Activated naive CD4-positive, alpha-beta T cell (primary cell): ENCODE measurements around the gene GUK1.

ENCODE experiments used
- DNase-seq, 4 experiments: peaks; one replicate each; lab custom pipeline; 2025; lab: John Stamatoyannopoulos, UW

GUK1 gene

DNA sequence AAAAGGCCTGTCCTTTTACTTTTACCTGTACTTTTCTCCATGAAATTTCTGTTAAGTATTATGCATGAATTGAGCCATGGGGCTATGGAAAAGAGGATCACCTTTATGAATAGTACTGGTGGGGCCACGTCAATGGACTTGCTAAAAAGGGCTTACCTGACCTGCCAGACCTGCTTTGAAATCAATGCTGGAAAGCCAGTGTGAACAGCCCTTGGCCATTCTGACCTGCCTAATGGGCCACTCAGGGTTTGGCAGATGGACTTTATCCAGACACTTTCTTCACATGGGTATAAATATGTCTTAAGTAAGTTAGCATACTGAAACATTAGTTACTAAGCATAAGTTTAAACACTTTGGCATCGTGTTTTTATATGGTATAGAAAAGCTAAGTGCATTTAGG lies 8.3 kb upstream of the GUK1 start:
- no peak for DNase-seq

DNA sequence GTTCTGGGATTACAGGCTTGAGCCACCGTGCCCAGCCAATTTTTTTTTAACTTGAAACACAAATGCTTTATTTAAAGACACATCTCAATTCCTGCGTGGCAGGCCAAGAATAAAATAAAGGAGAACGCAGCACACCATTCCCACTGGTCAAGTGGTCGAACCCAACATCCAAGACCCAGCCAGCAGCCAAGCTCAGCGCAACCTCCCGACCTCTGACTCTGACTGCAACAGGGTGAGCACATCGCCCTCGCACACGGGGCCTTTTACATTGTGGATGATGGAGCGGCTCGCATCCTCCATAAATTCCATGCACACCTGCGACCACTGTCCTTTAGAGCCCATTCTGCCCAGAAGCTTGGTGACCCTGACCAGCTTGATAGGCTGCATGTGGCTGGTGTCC lies 5.5 kb upstream of the GUK1 start:
- DNase-seq = no peak

DNA sequence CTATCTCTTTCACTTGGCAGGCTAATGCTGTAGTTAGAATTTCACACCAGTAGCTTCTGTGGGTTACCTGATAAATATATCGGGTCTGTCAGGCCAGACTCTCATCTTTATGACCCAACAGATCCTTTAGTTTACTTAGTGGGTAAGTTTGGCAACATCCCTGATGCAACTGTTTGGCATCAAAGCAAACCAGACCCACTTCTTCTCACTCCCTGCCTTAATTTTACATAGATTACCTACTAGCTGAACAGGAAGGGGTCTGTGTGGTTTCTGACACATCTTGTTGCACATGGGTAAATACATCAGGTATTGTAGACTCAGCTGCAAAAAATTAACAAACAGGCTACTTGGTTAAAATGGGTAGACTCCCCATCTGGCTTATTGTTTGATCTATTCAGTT lies 3.2 kb upstream of the GUK1 start:
- DNase-seq = no peak

- DNase-seq = no peak
These were observed 611 bp upstream of the GUK1 start for GRCh38 chr1:228139406-228139930.

GRCh38 chr1:228140724-228141225 lies 696 bp downstream of the GUK1 start:
- DNase-seq = no peak

GRCh38 chr1:228141226-228142044 lies 1.4 kb downstream of the GUK1 start:
- no peak for DNase-seq

DNA sequence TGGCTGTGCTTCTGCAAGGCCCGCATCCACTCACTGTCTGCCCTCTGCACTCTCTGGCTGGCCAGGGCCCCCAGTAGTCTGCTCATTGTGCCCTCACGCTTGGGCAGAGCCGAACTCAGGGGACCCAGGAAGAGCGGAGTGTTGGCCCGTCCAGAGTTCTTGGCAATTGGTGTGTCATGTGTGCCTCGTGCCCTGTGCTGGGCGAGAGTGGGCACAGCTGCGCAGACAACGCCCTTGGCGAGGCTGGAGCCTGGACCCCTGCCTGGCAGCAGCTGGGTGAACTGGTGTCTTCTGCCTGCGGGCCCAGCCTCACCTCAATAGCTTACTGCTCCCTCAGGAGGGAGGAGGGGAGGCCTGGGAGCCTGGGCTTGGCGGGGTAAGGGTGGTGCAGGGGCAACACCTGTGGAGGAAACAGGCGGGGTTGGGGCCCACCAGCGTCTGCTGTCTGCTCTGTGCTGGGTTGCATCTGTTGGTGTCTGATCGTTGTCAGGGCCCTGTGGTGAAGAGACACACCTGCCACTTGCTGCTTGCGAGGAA lies 2.1 kb downstream of the GUK1 start:
- no peak for DNase-seq

- no peak for DNase-seq
These were observed 2.6 kb downstream of the GUK1 start for GRCh38 chr1:228142701-228143136.

DNA sequence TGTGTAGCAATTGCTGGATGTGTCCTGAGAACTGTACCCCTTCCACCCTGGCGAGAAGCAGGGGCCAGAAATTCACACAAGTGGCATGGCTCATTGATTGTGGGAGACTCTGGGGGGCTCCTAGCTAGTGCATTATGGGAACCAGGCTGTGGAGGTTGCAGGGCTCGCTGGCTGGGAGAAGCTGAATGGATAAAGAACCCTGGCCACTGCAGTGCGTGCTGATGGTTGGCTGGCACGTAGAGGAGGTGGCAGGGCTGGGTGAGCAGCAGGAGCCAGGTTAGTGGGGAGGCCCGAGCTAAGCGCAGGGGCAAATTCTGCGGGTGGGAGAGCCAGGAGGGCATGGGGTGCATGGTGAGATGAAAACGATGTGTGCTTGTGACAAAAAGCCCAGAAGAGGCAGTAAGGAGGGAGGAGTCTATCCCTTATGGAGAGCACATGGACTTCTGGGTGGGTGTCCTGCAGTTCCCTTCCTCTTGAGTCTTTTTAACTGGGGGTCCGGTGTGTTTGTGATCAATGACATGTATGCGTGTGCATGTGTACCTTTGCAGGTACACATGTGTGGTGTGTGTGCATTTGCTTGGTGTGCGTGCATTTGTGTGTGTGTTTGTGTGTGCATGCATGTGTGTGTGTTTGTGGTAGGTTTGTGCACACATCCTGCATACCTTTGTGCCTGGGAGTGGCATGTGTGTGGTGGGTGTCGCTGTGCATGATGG lies 3.6 kb downstream of the GUK1 start:
- DNase-seq = no peak

- DNase-seq = no peak
These were observed 4.3 kb downstream of the GUK1 start for GRCh38 chr1:228144193-228144992.

- DNase-seq = no peak
These were observed 4.9 kb downstream of the GUK1 start for GRCh38 chr1:228144993-228145343.

DNA sequence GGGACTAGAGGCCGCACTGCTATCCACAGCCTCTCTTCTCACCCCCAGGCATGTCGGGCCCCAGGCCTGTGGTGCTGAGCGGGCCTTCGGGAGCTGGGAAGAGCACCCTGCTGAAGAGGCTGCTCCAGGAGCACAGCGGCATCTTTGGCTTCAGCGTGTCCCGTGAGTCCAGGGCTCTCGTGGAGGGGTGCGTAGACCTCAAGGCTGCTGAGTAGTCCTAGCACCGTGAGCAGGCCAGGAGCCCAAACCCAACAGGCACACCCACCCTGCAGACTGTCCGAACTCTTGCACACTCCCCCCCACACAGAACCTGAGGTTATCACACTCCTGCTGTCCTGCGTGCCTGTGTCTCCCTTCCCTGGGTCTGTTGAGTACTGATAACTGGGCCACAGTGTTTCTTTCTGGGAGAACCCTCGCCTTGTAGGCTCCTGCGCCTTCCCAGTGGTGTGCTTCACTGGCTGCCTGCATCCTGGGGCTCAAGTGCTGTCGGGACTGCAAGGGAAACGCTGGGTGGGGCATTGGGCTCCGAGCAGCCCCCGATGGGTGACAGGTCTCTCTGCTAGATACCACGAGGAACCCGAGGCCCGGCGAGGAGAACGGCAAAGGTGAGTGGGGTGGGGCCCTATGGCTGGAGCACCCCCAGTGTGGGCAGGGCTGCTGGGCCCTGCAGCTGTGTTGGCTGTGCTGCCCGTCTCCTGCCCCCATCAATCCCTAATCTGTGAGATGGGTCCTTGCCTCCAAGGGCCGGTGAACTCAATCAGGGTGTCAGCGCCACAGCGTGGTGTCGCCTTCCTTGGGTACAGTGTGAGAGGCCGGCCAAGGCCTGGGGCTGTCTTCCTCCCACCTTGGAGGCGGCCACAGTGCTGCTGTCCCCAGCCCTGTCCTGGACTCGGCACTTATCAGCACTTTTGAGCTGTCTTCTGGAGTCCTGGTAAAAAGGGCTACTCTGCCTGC lies 5.7 kb downstream of the GUK1 start:
- DNase-seq = no peak

- no peak for DNase-seq
These were observed 6.5 kb downstream of the GUK1 start for GRCh38 chr1:228146417-228147150.

GRCh38 chr1:228147151-228147693 lies 7.1 kb downstream of the GUK1 start:
- no peak for DNase-seq

DNA sequence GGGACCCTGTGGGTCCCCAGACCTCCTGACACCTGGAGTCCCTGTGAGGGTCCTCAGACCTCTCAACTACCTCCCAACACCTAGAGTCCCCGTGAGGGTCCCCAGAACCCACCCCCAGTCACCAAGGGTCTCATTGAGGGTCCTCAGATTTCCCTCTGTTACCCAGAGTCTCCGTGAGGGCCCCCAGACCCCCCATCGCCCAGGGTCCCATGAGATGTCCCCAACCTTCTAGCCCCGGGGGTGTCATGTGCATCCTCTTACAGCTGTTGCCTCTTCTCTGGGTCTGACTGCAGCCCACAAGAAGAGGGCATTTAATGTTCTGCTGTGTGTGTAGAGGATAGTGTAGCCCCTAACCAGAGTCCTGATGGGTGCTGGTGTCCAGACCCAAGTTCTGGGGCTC lies 7.7 kb downstream of the GUK1 start:
- no peak for DNase-seq

DNA sequence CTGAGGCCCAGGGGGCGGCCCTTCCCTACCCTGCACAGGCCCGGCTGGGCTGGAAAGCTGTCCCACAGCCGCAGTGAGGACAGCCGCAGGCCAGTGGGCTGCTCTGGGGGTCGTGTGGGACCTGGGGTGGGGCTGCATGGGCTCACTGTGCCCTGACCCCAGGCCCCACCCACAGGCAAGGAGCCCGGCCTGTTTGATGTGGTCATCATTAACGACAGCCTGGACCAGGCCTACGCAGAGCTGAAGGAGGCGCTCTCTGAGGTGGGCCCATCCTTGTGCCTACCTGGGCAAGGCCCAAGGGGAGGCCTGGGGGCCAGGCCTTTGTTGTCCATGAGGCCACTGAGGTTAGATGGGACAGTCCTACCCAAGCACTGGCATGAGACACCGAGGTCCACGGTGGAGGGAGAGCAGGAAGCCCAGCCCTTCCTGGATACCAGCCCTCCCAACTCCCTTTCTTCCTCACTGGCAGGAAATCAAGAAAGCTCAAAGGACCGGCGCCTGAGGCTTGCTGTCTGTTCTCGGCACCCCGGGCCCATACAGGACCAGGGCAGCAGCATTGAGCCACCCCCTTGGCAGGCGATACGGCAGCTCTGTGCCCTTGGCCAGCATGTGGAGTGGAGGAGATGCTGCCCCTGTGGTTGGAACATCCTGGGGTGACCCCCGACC lies 8.2 kb downstream of the GUK1 start:
- DNase-seq = no peak

- DNase-seq = no peak
These were observed 8.9 kb downstream of the GUK1 start for GRCh38 chr1:228148935-228149405.

DNA sequence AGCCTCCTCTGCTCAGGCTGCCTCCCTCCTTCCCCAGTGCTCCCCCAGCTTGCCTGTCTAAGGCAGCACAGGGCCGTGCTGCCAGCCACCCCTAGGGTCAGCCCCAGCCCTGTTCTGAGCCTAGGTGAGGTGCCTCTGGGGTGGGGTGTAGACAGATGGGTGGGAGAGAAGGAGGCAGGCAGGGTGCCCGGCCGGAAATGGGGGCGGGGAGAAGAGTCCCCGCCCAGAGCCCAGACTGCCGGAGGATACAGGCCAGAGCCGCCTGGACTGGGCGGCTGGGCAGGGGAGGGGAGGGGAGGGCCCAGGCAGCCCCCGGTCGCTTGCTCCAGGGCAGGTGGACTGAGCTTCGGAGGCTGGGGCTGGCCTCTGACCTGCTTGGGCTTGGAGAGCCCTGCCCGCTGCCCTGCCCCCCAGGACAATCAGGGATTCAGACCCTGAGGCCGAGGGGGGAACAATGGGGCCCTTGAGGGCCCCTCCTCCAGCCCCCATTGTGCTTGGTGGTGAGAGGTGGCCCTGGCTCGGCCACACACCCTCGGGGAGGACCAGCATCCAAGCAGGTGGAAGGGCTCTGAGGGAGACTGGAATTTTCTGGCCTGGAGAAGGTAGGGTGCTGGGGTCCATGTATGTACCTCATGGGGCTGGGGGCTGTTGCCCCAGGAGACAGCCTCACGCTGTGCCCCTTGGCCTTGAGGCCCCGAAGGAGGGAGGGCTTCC lies 9.5 kb downstream of the GUK1 start, which contains the start of gene GJC2:
TSS of gene GJC2 (plus strand) at position 525 of the 714 bp plus-strand sequence. CDS start 7,829 bp downstream, outside the sequence.
- no peak for DNase-seq
